Activated CD4-positive, alpha-beta T cell treated with anti-CD3 and anti-CD28 coated beads, Interleukin-2, amount 10 ng/mL, durations not matched to agents 24 days and 14 days (primary cell): ENCODE measurements around the gene KDM4C. TPM values are rescaled to one million over a fixed set of nuclear protein-coding genes. Genes with fewer than 3 reads are reported as not detected.
"Not testable (repeated sequence)": the region's sequence is repeated elsewhere in the genome, so short reads cannot be mapped to it uniquely, and the experiment has no call there.

Experiments used
- DNase-seq: peaks from one replicate; pipeline ENCODE4 v3.0.0; 2022
- H3K27ac Mint-ChIP-seq: one replicate; pipeline ENCODE4 v1.8.0; 2022; ENCODE audit warnings: mild to moderate bottlenecking, mixed read lengths
- H3K27me3 Mint-ChIP-seq: one replicate; pipeline ENCODE4 v1.8.0; 2022; ENCODE audit warnings: mixed read lengths
- H3K36me3 Mint-ChIP-seq: one replicate; pipeline ENCODE4 v1.8.0; 2022; ENCODE audit warnings: low read depth, mild to moderate bottlenecking, mixed read lengths
- H3K4me1 Mint-ChIP-seq: one replicate; pipeline ENCODE4 v1.8.0; 2021; ENCODE audit warnings: mixed read lengths
- H3K4me3 Mint-ChIP-seq: one replicate; pipeline ENCODE4 v1.8.0; 2022; ENCODE audit warnings: mild to moderate bottlenecking, moderate library complexity, mixed read lengths
- H3K9me3 Mint-ChIP-seq: one replicate; pipeline ENCODE4 v1.8.0; 2021; ENCODE audit warnings: mixed read lengths
- intact Hi-C: fragments of 100-400 bp; cut with micrococcal nuclease; formaldehyde crosslinking; loops from one replicate; pipeline ENCODE4 v1.15.1; 2023
- total RNA-seq: library from RNA; stranded (reverse); gene quantifications from 2 replicates; pipeline ENCODE4 v1.2.3, GENCODE V29; 2022

The KDM4C gene
- 36.4 and 39.8 TPM in 2 replicates for total RNA-seq

GRCh38 chr9:6757456-6758247 lies at the start of gene KDM4C:
Gene KDM4C (plus strand): TSS chr9:6757973. CDS start chr9:6792989, 35,016 bp downstream.
- Mint-ChIP-seq H3K27me3 (no peaks in the 10 kb centered on the region), H3K36me3 (peaks cover 5% of the 10 kb centered on the region), H3K27ac (peak within 1 kb of the TSS; percentile 99), H3K9me3 (no peaks in the 10 kb centered on the region), H3K4me3 (peak within 1 kb of the TSS; percentile 97), H3K4me1 (peaks cover 23% of the 10 kb centered on the region)
- peak; percentile 98 for DNase-seq
- intact Hi-C loops: loop anchor here (1.0 to 10.0 kb wide), 8 partner anchors 53 to 1219 kb away; partner anchors contain the start of genes RIC1 and UHRF2

GRCh38 chr9:6708732-6709131 lies 49.0 kb upstream of the KDM4C start:
- Mint-ChIP-seq H3K9me3 (peaks cover 4% of the 10 kb centered on the region), H3K27me3 (peaks cover 2% of the 10 kb centered on the region), H3K36me3 (no peaks in the 10 kb centered on the region), H3K4me1 (peaks cover 7% of the 10 kb centered on the region), H3K27ac (no peak overlapping the region), H3K4me3 (no peak overlapping the region)
- intact Hi-C loops: no loop called here
- DNase-seq: no peak

GRCh38 chr9:6711403-6711802 lies 46.4 kb upstream of the KDM4C start:
- intact Hi-C loops: no loop called here
- H3K4me3 Mint-ChIP-seq: no peak overlapping the region

GRCh38 chr9:6712041-6712440 lies 45.7 kb upstream of the KDM4C start:
- H3K27me3 Mint-ChIP-seq: peaks cover 2% of the 10 kb centered on the region
- peaks cover 4% of the 10 kb centered on the region for H3K9me3 Mint-ChIP-seq
- no peak overlapping the region for H3K27ac Mint-ChIP-seq
- H3K36me3 Mint-ChIP-seq: no peaks in the 10 kb centered on the region
- H3K4me3 Mint-ChIP-seq: no peak overlapping the region
- DNase-seq: no peak
- H3K4me1 Mint-ChIP-seq: peaks cover 4% of the 10 kb centered on the region
- intact Hi-C loops: no loop called here

More at GRCh38 chr9:6711403-6711802, 46.4 kb upstream of the KDM4C start:
- Mint-ChIP-seq H3K36me3 (no peaks in the 10 kb centered on the region), H3K27me3 (peaks cover 2% of the 10 kb centered on the region), H3K9me3 (peaks cover 4% of the 10 kb centered on the region), H3K27ac (no peak overlapping the region), H3K4me1 (peaks cover 1% of the 10 kb centered on the region)
- no peak for DNase-seq

DNA sequence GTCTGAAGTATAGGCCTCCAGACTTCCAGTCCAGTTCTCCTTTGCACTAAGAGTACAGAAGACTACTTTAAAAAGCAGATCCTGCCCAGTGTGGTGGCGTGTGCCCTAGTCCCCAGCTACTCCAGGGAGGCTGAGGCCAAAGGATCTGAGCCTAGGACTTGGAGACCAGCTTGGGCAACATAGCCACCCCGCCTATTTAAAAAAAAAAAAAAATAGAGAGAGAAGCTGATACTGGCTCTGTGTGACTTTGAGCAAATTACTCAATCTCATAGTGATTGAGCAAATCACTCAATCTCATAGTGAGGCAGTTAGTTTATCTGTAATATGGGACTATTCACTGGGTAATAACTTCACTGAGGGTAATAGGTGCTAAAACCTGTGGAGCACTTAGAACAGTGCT lies 43.6 kb upstream of the KDM4C start:
- Mint-ChIP-seq H3K4me1 (peaks cover 4% of the 10 kb centered on the region), H3K36me3 (no peaks in the 10 kb centered on the region), H3K27me3 (peaks cover 2% of the 10 kb centered on the region), H3K9me3 (no peaks in the 10 kb centered on the region), H3K27ac (no peak overlapping the region), H3K4me3 (no peak overlapping the region)
- no peak for DNase-seq
- intact Hi-C loops: no loop called here

DNA sequence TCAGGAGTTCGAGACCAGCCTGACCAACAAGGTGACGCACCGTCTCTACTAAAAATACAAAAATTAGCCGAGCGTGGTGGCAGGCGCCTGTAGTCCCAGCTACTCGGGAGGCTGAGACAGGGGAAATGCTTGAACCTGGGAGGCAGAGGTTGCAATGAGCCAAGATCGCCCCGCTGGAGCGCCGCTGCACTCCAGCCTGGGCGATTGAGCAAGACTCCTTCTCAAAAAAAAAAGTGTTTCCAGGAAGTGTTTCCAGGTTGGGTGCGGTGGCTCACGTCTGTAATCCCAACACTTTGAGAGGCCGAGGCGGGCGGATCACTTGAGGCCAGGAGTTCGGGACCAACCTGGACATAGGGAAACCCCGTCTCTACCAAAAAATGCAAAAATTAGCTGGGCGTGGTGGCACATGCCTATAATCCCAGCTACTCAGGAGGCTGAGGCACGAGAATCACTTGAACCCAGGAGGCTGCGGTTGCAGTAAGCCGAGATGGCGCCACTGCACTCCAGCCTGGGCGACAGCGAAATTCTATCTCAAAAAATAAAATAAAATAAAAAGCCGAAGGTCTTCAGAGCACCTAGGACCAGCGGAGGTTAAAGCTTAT lies 42.5 kb upstream of the KDM4C start:
- H3K9me3 Mint-ChIP-seq, H3K4me1 Mint-ChIP-seq, intact Hi-C loops, H3K27me3 Mint-ChIP-seq, DNase-seq, H3K36me3 Mint-ChIP-seq: not testable (repeated sequence)
- Mint-ChIP-seq H3K4me3 (peak overlapping the region; percentile 88), H3K27ac (peak overlapping the region; percentile 93)

GRCh38 chr9:6715755-6716643 lies 41.8 kb upstream of the KDM4C start:
- H3K36me3 Mint-ChIP-seq: no peaks in the 10 kb centered on the region
- peaks cover 4% of the 10 kb centered on the region for H3K4me1 Mint-ChIP-seq
- H3K4me3 Mint-ChIP-seq: peak overlapping the region; percentile 88
- intact Hi-C loops: loop anchor here (1.0 kb wide), 1 partner anchor 35 kb away; no protein-coding TSS in a partner anchor
- peak; percentile 90 for DNase-seq
- peak overlapping the region; percentile 93 for H3K27ac Mint-ChIP-seq
- peaks cover 2% of the 10 kb centered on the region for H3K27me3 Mint-ChIP-seq
- no peaks in the 10 kb centered on the region for H3K9me3 Mint-ChIP-seq

DNA sequence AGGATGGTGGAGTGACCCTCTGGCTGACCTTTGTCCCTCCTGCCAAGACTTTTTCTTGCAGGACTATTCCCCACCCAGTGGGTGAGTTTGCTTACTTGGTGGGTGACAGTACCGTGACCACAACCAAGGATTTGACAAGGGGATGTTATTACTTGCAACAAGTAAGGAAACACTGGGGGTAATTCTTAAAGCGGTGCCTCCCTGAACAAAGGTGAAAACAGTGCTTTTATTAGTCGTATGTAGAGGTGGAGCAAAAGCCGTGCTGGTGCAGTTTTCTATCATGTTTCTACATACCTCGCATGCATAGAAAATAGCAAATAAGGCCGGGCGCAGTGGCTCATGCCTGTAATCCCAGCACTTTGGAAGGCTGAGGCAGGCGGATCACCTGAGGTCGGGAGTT lies 41.0 kb upstream of the KDM4C start:
- Mint-ChIP-seq H3K4me3 (peak overlapping the region; percentile 88), H3K36me3 (no peaks in the 10 kb centered on the region), H3K9me3 (no peaks in the 10 kb centered on the region), H3K27ac (peak overlapping the region; percentile 93), H3K27me3 (peaks cover 2% of the 10 kb centered on the region), H3K4me1 (peaks cover 4% of the 10 kb centered on the region)
- DNase-seq: no peak
- intact Hi-C loops: loop anchor here (1.0 kb wide), 1 partner anchor 35 kb away; no protein-coding TSS in a partner anchor

GRCh38 chr9:6723881-6724420 lies 33.8 kb upstream of the KDM4C start:
- Mint-ChIP-seq H3K27ac (no peak overlapping the region), H3K4me1 (no peaks in the 10 kb centered on the region), H3K36me3 (peaks cover 1% of the 10 kb centered on the region), H3K9me3 (no peaks in the 10 kb centered on the region), H3K4me3 (no peak overlapping the region), H3K27me3 (no peaks in the 10 kb centered on the region)
- no peak for DNase-seq
- intact Hi-C loops: no loop called here

GRCh38 chr9:6733257-6733656 lies 24.5 kb upstream of the KDM4C start:
- intact Hi-C loops: no loop called here
- Mint-ChIP-seq H3K9me3 (no peaks in the 10 kb centered on the region), H3K27me3 (no peaks in the 10 kb centered on the region), H3K4me1 (no peaks in the 10 kb centered on the region), H3K4me3 (no peak overlapping the region), H3K36me3 (no peaks in the 10 kb centered on the region), H3K27ac (no peak overlapping the region)
- DNase-seq: no peak

DNA sequence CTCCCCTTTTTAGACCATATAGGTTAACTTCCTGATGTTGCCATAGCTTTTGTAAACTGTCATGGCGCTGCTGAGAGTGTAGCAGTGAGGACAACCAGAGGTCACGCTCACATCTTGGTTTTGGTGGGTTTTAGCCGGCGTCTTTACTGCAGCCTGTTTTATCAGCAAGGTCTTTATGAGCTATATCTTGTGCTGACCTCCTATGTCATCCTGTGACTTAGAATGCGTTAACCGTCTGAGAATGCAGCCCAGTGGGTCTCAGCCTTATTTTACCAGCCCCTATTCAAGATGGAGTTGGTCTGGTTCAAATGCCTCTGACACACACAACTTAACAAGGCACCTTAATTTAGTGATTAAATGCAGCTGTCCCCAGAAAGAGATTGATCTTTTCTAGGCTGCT lies 23.9 kb upstream of the KDM4C start:
- DNase-seq: no peak

DNA sequence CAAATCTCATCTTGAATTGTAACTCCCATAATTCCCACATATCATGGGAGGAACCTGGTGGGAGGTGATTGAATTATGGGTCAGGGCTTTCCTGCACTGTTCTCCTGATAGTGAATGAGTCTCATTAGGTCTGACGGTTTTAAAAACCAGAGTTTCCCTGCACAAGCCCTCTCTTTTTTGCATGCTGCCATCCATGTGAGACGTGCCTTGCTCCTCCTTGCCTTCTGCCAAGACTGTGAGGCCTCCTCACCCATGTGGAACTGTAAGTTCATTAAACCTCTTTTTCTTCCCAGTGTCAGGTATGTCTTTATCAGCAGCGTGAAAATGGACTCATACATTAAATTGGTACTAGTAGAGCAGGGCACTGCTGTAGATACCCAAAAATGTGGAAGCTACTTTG lies 22.4 kb upstream of the KDM4C start:
- Mint-ChIP-seq H3K9me3 (no peaks in the 10 kb centered on the region), H3K4me1 (no peaks in the 10 kb centered on the region), H3K27ac (no peak overlapping the region), H3K36me3 (no peaks in the 10 kb centered on the region), H3K27me3 (no peaks in the 10 kb centered on the region), H3K4me3 (no peak overlapping the region)
- intact Hi-C loops: no loop called here
- no peak for DNase-seq

More for the DNA sequence above, 23.9 kb upstream of the KDM4C start:
- H3K4me1 Mint-ChIP-seq: no peaks in the 10 kb centered on the region
- no peak overlapping the region for H3K27ac Mint-ChIP-seq
- no peak overlapping the region for H3K4me3 Mint-ChIP-seq
- intact Hi-C loops: no loop called here
- H3K27me3 Mint-ChIP-seq: no peaks in the 10 kb centered on the region
- no peaks in the 10 kb centered on the region for H3K36me3 Mint-ChIP-seq
- H3K9me3 Mint-ChIP-seq: no peaks in the 10 kb centered on the region

GRCh38 chr9:6739218-6739617 lies 18.6 kb upstream of the KDM4C start:
- intact Hi-C loops: no loop called here
- no peak for DNase-seq
- Mint-ChIP-seq H3K9me3 (no peaks in the 10 kb centered on the region), H3K27ac (no peak overlapping the region), H3K36me3 (no peaks in the 10 kb centered on the region), H3K4me3 (no peak overlapping the region), H3K4me1 (no peaks in the 10 kb centered on the region), H3K27me3 (no peaks in the 10 kb centered on the region)
